ENCODE data around the gene GJB5.

GJB5 gene

DNA sequence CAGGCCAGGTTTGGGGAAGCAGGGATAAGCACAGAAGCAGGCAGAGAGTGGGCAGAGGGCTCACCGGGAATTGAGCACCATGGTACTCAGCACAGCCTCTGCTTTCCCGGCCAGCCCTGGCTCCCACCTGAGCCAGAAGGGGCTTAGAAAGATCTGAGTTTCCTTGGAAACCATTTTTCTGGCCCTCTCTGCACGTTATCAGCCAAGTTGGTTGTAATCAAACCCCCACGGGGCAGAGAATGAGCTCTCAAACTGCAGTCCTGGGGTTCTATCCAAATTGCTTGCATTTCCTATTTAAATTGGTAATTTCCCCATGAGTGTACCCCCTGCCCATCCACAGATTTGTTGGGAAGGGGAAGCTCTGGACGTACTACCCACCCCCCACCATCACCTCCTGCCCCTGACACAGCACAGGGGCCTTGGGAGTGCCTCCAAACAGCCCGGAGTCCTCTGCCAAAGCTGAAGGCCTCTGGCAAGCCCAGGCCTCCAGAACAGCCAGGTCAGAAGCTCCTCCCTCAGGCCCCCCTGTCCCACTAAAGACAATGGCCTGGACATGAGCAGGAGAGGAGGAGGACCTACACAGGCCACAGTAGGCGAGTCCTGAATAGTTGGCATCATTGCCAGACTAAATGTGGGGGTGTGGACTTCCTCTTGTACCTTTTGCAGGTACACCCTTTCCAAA lies 42.7 kb upstream of the GJB5 start:
- H3K79me2 ChIP-seq (ENCODE audit: control insufficient read depth, low read length): no peaks in the 10 kb centered on the region
- no peaks in the 10 kb centered on the region for H3K36me3 ChIP-seq (ENCODE audit: control insufficient read depth, low read length)
- H4K20me1 ChIP-seq (ENCODE audit: control insufficient read depth, insufficient read depth, low read depth, low read length): no peaks in the 10 kb centered on the region
- H3K9me3 ChIP-seq (ENCODE audit: control insufficient read depth, insufficient read depth, low read length): no peaks in the 10 kb centered on the region
- no peaks in the 10 kb centered on the region for H3K27me3 ChIP-seq (ENCODE audit: control insufficient read depth, low read length)
- no peaks in the 10 kb centered on the region for H3K9me2 ChIP-seq (replicated peaks; ENCODE audit: control insufficient read depth, low read length)
- no peaks in the 10 kb centered on the region for H3F3A ChIP-seq (ENCODE audit: control insufficient read depth, insufficient read depth)
- H3K27ac ChIP-seq (ENCODE audit: low read depth, low read length): no peak overlapping the region
- no peak overlapping the region for H3K4me3 ChIP-seq (ENCODE audit: low read length)
- H3K4me1 ChIP-seq (ENCODE audit: control insufficient read depth, low read length): no peaks in the 10 kb centered on the region
- TF ChIP-seq EZH2phosphoT487 (IDR thresholded peaks at IDR 0.05; ENCODE audit: borderline replicate concordance, low read length): no peak
- TF ChIP-seq, protein P1, sequence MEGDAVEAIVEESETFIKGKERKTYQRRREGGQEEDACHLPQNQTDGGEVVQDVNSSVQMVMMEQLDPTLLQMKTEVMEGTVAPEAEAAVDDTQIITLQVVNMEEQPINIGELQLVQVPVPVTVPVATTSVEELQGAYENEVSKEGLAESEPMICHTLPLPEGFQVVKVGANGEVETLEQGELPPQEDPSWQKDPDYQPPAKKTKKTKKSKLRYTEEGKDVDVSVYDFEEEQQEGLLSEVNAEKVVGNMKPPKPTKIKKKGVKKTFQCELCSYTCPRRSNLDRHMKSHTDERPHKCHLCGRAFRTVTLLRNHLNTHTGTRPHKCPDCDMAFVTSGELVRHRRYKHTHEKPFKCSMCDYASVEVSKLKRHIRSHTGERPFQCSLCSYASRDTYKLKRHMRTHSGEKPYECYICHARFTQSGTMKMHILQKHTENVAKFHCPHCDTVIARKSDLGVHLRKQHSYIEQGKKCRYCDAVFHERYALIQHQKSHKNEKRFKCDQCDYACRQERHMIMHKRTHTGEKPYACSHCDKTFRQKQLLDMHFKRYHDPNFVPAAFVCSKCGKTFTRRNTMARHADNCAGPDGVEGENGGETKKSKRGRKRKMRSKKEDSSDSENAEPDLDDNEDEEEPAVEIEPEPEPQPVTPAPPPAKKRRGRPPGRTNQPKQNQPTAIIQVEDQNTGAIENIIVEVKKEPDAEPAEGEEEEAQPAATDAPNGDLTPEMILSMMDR (IDR thresholded peaks at IDR 0.05; ENCODE audit: low read depth, low read length, poor library complexity, severe bottlenecking): no peak
- no peak overlapping the region for H3K4me2 ChIP-seq (ENCODE audit: low read length)

GRCh38 chr1:34713443-34713842 lies 41.4 kb upstream of the GJB5 start:
- H3K79me2 ChIP-seq (ENCODE audit: control insufficient read depth, low read length): no peaks in the 10 kb centered on the region
- H3F3A ChIP-seq (ENCODE audit: control insufficient read depth, insufficient read depth): no peaks in the 10 kb centered on the region
- no peaks in the 10 kb centered on the region for H3K27me3 ChIP-seq (ENCODE audit: control insufficient read depth, low read length)
- H3K4me2 ChIP-seq (ENCODE audit: low read length): no peak overlapping the region
- H4K20me1 ChIP-seq (ENCODE audit: control insufficient read depth, insufficient read depth, low read depth, low read length): no peaks in the 10 kb centered on the region
- H3K27ac ChIP-seq (ENCODE audit: low read depth, low read length): no peak overlapping the region
- H3K9me3 ChIP-seq (ENCODE audit: control insufficient read depth, insufficient read depth, low read length): no peaks in the 10 kb centered on the region
- no peaks in the 10 kb centered on the region for H3K4me1 ChIP-seq (ENCODE audit: control insufficient read depth, low read length)
- H3K36me3 ChIP-seq (ENCODE audit: control insufficient read depth, low read length): no peaks in the 10 kb centered on the region
- no peak for TF ChIP-seq EZH2phosphoT487 (IDR thresholded peaks at IDR 0.05; ENCODE audit: borderline replicate concordance, low read length)
- H3K9me2 ChIP-seq (replicated peaks; ENCODE audit: control insufficient read depth, low read length): no peaks in the 10 kb centered on the region
- H3K4me3 ChIP-seq (ENCODE audit: low read length): no peak overlapping the region

DNA sequence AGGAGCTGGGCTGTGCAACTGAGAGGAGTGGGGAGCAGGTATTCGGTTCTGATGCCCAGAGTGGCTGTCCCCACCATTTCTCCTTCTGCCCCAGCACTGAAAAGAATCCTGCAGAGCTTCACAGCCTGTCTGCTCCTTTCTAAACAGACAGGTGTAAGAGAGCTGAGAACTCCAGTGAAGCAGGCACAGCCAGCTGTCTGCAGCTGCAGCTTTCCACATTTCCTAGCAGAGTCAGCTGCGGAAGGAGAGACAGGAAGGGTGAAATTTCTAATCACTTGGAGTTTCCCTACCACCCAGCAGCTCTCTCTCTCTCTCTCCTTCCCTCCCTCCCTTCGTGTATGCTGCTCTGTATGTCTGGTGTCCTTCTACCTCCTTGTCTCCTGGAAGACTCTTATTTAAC lies 40.5 kb upstream of the GJB5 start:
- no peaks in the 10 kb centered on the region for H3K79me2 ChIP-seq (ENCODE audit: control insufficient read depth, low read length)
- no peaks in the 10 kb centered on the region for H3K36me3 ChIP-seq (ENCODE audit: control insufficient read depth, low read length)
- TF ChIP-seq, protein P1 (IDR thresholded peaks at IDR 0.05; ENCODE audit: low read depth, low read length, poor library complexity, severe bottlenecking): no peak
- no peak for TF ChIP-seq EZH2phosphoT487 (IDR thresholded peaks at IDR 0.05; ENCODE audit: borderline replicate concordance, low read length)
- no peak overlapping the region for H3K4me3 ChIP-seq (ENCODE audit: low read length)
- no peaks in the 10 kb centered on the region; the same call in 1 of the 2 replicates for H4K20me1 ChIP-seq (ENCODE audit: control insufficient read depth, insufficient read depth, low read depth, low read length)
- no peaks in the 10 kb centered on the region for H3K4me1 ChIP-seq (ENCODE audit: control insufficient read depth, low read length)
- H3K27me3 ChIP-seq (ENCODE audit: control insufficient read depth, low read length): peaks cover 2% of the 10 kb centered on the region; the same call in 1 of the 2 replicates
- H3K27ac ChIP-seq (ENCODE audit: low read depth, low read length): no peak overlapping the region
- no peaks in the 10 kb centered on the region for H3F3A ChIP-seq (ENCODE audit: control insufficient read depth, insufficient read depth)
- no peaks in the 10 kb centered on the region for H3K9me2 ChIP-seq (replicated peaks; ENCODE audit: control insufficient read depth, low read length)
- H3K4me2 ChIP-seq (ENCODE audit: low read length): no peak overlapping the region
- H3K9me3 ChIP-seq (ENCODE audit: control insufficient read depth, insufficient read depth, low read length): no peaks in the 10 kb centered on the region

DNA sequence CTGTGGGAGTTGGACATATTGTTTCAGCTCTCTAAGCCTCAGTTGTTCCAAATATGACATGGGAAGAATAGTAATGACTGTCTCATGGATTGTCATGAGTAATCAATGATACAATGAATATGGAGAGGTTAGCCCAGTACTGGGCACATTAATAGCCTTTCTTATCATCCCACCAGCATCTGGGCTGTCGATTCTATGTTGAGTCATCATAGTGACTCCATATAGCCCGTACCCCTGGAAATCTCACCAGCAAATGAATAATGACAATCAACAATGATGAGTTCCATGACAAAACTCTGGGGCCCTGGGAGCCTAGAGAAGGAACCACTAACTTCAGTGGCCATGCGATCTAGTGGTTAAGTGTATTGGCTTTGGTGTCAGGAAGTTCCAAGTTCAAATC lies 39.7 kb upstream of the GJB5 start:
- H3K4me1 ChIP-seq (ENCODE audit: control insufficient read depth, low read length): no peaks in the 10 kb centered on the region
- no peaks in the 10 kb centered on the region for H3K9me3 ChIP-seq (ENCODE audit: control insufficient read depth, insufficient read depth, low read length)
- no peaks in the 10 kb centered on the region for H3K36me3 ChIP-seq (ENCODE audit: control insufficient read depth, low read length)
- no peak for TF ChIP-seq EZH2phosphoT487 (IDR thresholded peaks at IDR 0.05; ENCODE audit: borderline replicate concordance, low read length)
- TF ChIP-seq, protein P1 (IDR thresholded peaks at IDR 0.05; ENCODE audit: low read depth, low read length, poor library complexity, severe bottlenecking): no peak
- H3K79me2 ChIP-seq (ENCODE audit: control insufficient read depth, low read length): no peaks in the 10 kb centered on the region
- no peaks in the 10 kb centered on the region for H3F3A ChIP-seq (ENCODE audit: control insufficient read depth, insufficient read depth)
- H3K27ac ChIP-seq (ENCODE audit: low read depth, low read length): no peak overlapping the region
- H3K9me2 ChIP-seq (replicated peaks; ENCODE audit: control insufficient read depth, low read length): no peaks in the 10 kb centered on the region
- no peak overlapping the region for H3K4me3 ChIP-seq (ENCODE audit: low read length)
- peaks cover 8% of the 10 kb centered on the region; the same call in 1 of the 2 replicates for H3K27me3 ChIP-seq (ENCODE audit: control insufficient read depth, low read length)
- no peak overlapping the region for H3K4me2 ChIP-seq (ENCODE audit: low read length)
- no peaks in the 10 kb centered on the region; the same call in 1 of the 2 replicates for H4K20me1 ChIP-seq (ENCODE audit: control insufficient read depth, insufficient read depth, low read depth, low read length)
